ENCODE results near the gene SLC24A4. TPM values are rescaled to one million over a fixed set of nuclear protein-coding genes. Genes with fewer than 3 reads are reported as not detected.

SLC24A4 gene
- total and polyA plus RNA-seq, 2 donors = 0.66 to 0.80 TPM

DNA sequence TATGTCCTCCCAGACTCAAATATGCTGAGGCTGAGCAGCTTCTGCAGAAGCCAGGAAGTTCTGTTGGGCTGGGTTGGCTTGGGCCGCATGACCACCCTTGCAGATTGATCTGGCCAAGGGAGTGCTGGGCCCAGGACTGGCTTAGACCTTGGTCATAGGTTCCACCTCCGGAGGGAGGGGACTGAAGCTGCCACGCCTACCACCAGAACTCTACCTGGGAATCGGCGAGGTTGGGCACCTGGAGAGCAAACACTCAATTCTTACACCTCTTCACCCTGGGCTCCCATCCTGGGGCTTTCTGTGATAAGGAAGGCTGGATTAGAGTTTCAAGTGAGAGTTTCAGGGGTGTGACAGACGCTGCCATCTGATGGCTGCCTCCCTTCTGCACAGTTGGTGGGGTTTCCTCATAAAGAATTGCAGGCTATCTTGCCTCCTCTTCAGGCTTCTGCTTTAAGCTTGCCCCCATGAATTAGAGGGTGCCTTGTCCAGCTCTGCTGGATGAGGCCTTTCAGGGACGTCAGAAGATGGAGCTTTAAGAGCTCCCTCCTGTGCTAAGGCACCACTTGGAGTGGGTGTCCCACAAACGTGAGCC, 5.8 kb downstream of the SLC24A4 start:
- no peak for DNase-seq (ENCODE audit: low read depth in 6 of 9, low spot score in 9 of 9)
- Histone ChIP-seq H3K27ac (ENCODE audit: low read depth in 1 of 2, low read length in 1 of 2) (no peak overlapping the region), H3K4me3 (ENCODE audit: low read length in 2 of 2) (no peak overlapping the region), H3K4me1 (ENCODE audit: control insufficient read depth in 2 of 2, insufficient read depth in 2 of 2, low read length in 2 of 2) (no peaks in the 10 kb centered on the region), H3K9me3 (ENCODE audit: control insufficient read depth in 2 of 2, insufficient read depth in 1 of 2, low read length in 1 of 2) (peaks cover 0 to 4% of the 10 kb centered on the region in 2 donors), H3K36me3 (ENCODE audit: control insufficient read depth in 2 of 2, insufficient read depth in 2 of 2, low read length in 1 of 2) (no peaks in the 10 kb centered on the region), H3K27me3 (ENCODE audit: control insufficient read depth in 2 of 2, insufficient read depth in 1 of 2, low read length in 1 of 2) (peaks cover 21 to 48% of the 10 kb centered on the region in 2 donors)
- 96% methylated on average over 8 of the region's 8 CpGs for WGBS

DNA sequence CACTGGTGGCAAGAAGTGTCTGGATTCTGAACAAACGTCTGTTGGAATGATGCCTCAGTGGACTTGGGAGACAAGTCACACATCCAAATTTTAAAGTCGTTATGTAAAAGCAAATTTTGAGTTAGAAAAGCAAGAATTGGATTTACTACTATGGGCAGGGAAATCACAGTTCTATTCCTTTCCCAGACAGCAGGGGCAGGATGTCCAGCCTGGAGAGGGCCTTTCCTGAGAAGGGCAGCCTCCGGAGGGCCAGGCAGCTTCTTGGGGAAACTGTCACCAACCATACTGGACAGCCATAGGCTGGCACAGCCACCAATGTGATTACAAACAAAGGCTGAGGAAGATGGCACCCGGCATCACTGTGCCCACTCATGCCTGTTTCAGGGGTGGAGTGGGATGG, 11.1 kb downstream of the SLC24A4 start:
- H3K4me1 ChIP-seq (ENCODE audit: control insufficient read depth in 2 of 2, insufficient read depth in 2 of 2, low read length in 2 of 2) = no peaks in the 10 kb centered on the region
- H3K27me3 ChIP-seq (ENCODE audit: control insufficient read depth in 2 of 2, insufficient read depth in 1 of 2, low read length in 1 of 2) = peaks cover 0 to 3% of the 10 kb centered on the region in 2 donors
- WGBS = 89% methylated on average over 4 of the region's 4 CpGs
- no peaks in the 10 kb centered on the region for H3K36me3 ChIP-seq (ENCODE audit: control insufficient read depth in 2 of 2, insufficient read depth in 2 of 2, low read length in 1 of 2)
- H3K27ac ChIP-seq (ENCODE audit: low read depth in 1 of 2, low read length in 1 of 2) = no peak overlapping the region
- H3K4me3 ChIP-seq (ENCODE audit: low read length in 2 of 2) = no peak overlapping the region
- H3K9me3 ChIP-seq (ENCODE audit: control insufficient read depth in 2 of 2, insufficient read depth in 1 of 2, low read length in 1 of 2) = no peaks in the 10 kb centered on the region
- no peak for DNase-seq (ENCODE audit: low read depth in 6 of 9, low spot score in 9 of 9)

DNA sequence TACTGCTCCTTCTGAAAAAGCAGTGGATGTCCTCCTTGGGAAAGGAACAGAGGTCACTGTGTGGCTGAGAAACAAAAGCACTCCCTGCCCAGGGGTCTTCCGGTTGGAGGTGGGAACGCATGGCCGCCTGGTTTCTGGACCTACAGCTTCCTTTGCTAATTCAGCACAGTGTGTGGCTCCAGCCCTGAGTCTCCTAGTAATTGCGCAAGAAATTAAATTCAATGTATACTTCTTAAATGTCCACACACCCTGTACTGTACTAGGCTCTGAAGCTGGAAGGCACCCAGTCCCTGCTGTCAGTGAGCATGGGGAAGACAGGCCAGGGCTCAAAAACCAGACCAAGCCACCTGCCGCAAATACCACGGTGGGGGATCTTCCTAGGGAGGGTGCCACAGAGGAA, 13.4 kb downstream of the SLC24A4 start:
- WGBS = 91% methylated on average over 6 of the region's 6 CpGs

DNA sequence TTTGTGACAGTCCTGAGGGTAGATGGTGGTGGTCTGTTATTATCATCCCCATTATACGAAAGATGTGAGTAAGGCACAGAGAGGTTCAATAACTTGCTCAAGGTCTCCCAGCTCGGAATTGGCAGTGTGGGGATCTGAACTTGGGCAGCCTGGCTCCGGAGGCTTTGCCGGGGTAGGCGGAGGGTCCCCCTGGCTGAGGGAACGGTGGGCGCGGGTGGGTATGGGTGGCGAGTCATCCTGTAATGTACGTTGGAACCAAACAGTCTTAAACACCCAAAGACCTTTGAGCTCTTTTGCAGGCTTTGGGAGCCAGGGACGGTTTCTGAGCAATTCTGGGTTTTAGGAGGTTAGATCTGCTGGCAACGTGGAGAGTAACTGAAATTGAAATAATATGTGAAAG, 16.5 kb downstream of the SLC24A4 start:
- Histone ChIP-seq H3K4me3 (ENCODE audit: low read length in 2 of 2) (no peak overlapping the region), H3K36me3 (ENCODE audit: control insufficient read depth in 2 of 2, insufficient read depth in 2 of 2, low read length in 1 of 2) (no peaks in the 10 kb centered on the region), H3K9me3 (ENCODE audit: control insufficient read depth in 2 of 2, insufficient read depth in 1 of 2, low read length in 1 of 2) (no peaks in the 10 kb centered on the region), H3K27me3 (ENCODE audit: control insufficient read depth in 2 of 2, insufficient read depth in 1 of 2, low read length in 1 of 2) (peaks cover 0 to 14% of the 10 kb centered on the region in 2 donors), H3K27ac (ENCODE audit: low read depth in 1 of 2, low read length in 1 of 2) (no peak overlapping the region), H3K4me1 (ENCODE audit: control insufficient read depth in 2 of 2, insufficient read depth in 2 of 2, low read length in 2 of 2) (no peaks in the 10 kb centered on the region)
- DNase-seq (ENCODE audit: low read depth in 6 of 9, low spot score in 9 of 9) = no peak
- 95% methylated on average over 12 of the region's 12 CpGs for WGBS

More for the DNA sequence above, 13.4 kb downstream of the SLC24A4 start:
- no peak for DNase-seq (ENCODE audit: low read depth in 6 of 9, low spot score in 9 of 9)
- H3K27ac ChIP-seq (ENCODE audit: low read depth in 1 of 2, low read length in 1 of 2) = no peak overlapping the region
- no peaks in the 10 kb centered on the region for H3K4me1 ChIP-seq (ENCODE audit: control insufficient read depth in 2 of 2, insufficient read depth in 2 of 2, low read length in 2 of 2)
- peaks cover 0 to 14% of the 10 kb centered on the region in 2 donors for H3K27me3 ChIP-seq (ENCODE audit: control insufficient read depth in 2 of 2, insufficient read depth in 1 of 2, low read length in 1 of 2)
- no peaks in the 10 kb centered on the region for H3K9me3 ChIP-seq (ENCODE audit: control insufficient read depth in 2 of 2, insufficient read depth in 1 of 2, low read length in 1 of 2)
- H3K4me3 ChIP-seq (ENCODE audit: low read length in 2 of 2) = no peak overlapping the region
- H3K36me3 ChIP-seq (ENCODE audit: control insufficient read depth in 2 of 2, insufficient read depth in 2 of 2, low read length in 1 of 2) = no peaks in the 10 kb centered on the region

DNA sequence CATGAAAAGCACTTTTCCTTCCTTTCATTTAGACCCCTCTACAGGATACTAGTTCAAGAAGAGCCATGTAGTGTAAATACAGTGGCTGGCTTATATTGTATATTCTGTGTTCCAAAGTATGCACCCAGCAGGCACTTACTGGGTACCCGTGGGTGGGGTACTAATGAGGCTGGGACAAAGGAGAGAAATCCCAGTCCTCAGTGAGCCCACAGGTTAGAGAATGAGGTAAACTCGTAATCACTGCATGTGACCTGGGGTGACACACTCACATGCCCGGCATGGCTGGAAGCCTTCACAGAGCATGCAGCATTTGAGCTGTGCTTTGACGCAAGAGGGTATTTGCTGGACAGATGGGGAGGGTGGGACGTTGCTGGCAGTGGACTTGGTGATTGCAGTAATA, 17.1 kb downstream of the SLC24A4 start:
- Histone ChIP-seq H3K9me3 (ENCODE audit: control insufficient read depth in 2 of 2, insufficient read depth in 1 of 2, low read length in 1 of 2) (no peaks in the 10 kb centered on the region), H3K27me3 (ENCODE audit: control insufficient read depth in 2 of 2, insufficient read depth in 1 of 2, low read length in 1 of 2) (peaks cover 0 to 14% of the 10 kb centered on the region in 2 donors), H3K36me3 (ENCODE audit: control insufficient read depth in 2 of 2, insufficient read depth in 2 of 2, low read length in 1 of 2) (no peaks in the 10 kb centered on the region), H3K27ac (ENCODE audit: low read depth in 1 of 2, low read length in 1 of 2) (no peak overlapping the region), H3K4me3 (ENCODE audit: low read length in 2 of 2) (no peak overlapping the region), H3K4me1 (ENCODE audit: control insufficient read depth in 2 of 2, insufficient read depth in 2 of 2, low read length in 2 of 2) (no peaks in the 10 kb centered on the region)
- no peak for DNase-seq (ENCODE audit: low read depth in 6 of 9, low spot score in 9 of 9)
- 89% methylated on average over 5 of the region's 5 CpGs for WGBS

DNA sequence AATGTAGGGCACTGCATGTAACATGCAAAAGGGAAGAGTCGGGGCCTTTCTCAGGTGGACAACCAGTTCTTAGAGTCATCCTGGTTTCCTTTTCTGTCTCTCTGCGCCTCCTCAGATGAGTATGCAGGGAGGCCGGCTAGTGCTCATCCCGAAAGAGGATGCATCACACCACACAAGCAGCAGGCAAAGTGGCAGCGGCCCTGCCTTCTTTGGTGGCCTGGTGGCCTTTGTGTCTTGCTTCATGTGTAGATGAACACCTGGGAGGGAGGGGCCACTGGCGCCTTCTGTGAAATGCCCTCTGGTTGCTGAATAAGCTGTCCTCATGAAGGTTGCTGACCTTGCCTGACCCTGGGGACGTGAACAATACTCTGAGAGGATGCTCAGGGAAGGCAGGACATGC, 18.0 kb downstream of the SLC24A4 start:
- H3K27ac ChIP-seq (ENCODE audit: low read depth in 1 of 2, low read length in 1 of 2) = no peak overlapping the region
- DNase-seq (ENCODE audit: low read depth in 6 of 9, low spot score in 9 of 9) = no peak
- no peaks in the 10 kb centered on the region for H3K9me3 ChIP-seq (ENCODE audit: control insufficient read depth in 2 of 2, insufficient read depth in 1 of 2, low read length in 1 of 2)
- H3K4me1 ChIP-seq (ENCODE audit: control insufficient read depth in 2 of 2, insufficient read depth in 2 of 2, low read length in 2 of 2) = no peaks in the 10 kb centered on the region
- peaks cover 0 to 14% of the 10 kb centered on the region in 2 donors for H3K27me3 ChIP-seq (ENCODE audit: control insufficient read depth in 2 of 2, insufficient read depth in 1 of 2, low read length in 1 of 2)
- H3K4me3 ChIP-seq (ENCODE audit: low read length in 2 of 2) = no peak overlapping the region
- WGBS = 94% methylated on average over 7 of the region's 7 CpGs
- H3K36me3 ChIP-seq (ENCODE audit: control insufficient read depth in 2 of 2, insufficient read depth in 2 of 2, low read length in 1 of 2) = no peaks in the 10 kb centered on the region

DNA sequence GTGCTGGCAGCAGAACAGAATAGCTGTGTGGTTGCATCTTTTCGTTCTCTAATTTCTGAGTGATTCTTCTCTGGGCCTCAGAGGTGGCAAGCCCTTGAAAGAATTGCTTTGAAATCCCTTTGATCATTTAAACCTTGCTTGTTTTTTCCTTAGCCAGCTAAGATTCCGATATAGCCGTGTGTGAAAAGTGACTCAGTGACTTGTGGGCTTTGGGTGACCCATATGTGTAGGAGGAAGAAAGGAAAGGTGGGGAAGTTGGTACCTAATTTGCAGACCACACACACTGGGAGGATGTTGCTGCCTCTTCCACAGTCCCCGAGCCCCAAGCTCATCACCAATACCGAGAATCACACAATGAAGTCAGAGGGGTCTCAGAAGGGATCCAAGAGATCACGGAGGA, 18.8 kb downstream of the SLC24A4 start:
- H3K27me3 ChIP-seq (ENCODE audit: control insufficient read depth in 2 of 2, insufficient read depth in 1 of 2, low read length in 1 of 2) = peaks cover 0 to 14% of the 10 kb centered on the region in 2 donors
- H3K4me1 ChIP-seq (ENCODE audit: control insufficient read depth in 2 of 2, insufficient read depth in 2 of 2, low read length in 2 of 2) = no peaks in the 10 kb centered on the region
- H3K36me3 ChIP-seq (ENCODE audit: control insufficient read depth in 2 of 2, insufficient read depth in 2 of 2, low read length in 1 of 2) = no peaks in the 10 kb centered on the region
- H3K27ac ChIP-seq (ENCODE audit: low read depth in 1 of 2, low read length in 1 of 2) = no peak overlapping the region
- H3K9me3 ChIP-seq (ENCODE audit: control insufficient read depth in 2 of 2, insufficient read depth in 1 of 2, low read length in 1 of 2) = no peaks in the 10 kb centered on the region
- H3K4me3 ChIP-seq (ENCODE audit: low read length in 2 of 2) = no peak overlapping the region
- WGBS = 95% methylated on average over 6 of the region's 6 CpGs
- DNase-seq (ENCODE audit: low read depth in 6 of 9, low spot score in 9 of 9) = no peak

DNA sequence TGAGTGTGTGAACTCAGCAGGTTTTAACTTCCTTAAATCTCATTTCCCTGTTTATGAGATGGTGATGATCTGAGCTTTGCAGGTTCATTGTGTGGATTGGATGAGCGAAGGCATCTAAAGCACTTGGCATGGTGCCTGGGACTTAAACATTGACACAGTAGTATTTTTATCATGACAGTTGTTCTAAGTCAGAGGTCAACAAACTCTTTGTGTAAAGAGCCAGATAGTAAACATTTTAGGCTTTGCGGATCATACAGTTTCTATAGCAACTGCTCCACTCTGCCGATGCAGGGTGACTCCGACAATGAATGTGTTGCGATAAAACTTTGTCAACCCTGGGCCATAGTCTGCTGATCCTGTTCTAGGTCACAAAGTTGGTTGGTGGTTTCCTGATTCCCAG, 25.2 kb downstream of the SLC24A4 start:
- H3K4me1 ChIP-seq (ENCODE audit: control insufficient read depth in 2 of 2, insufficient read depth in 2 of 2, low read length in 2 of 2) = no peaks in the 10 kb centered on the region
- H3K27ac ChIP-seq (ENCODE audit: low read depth in 1 of 2, low read length in 1 of 2) = no peak overlapping the region
- H3K27me3 ChIP-seq (ENCODE audit: control insufficient read depth in 2 of 2, insufficient read depth in 1 of 2, low read length in 1 of 2) = peaks cover 0 to 4% of the 10 kb centered on the region in 2 donors
- H3K36me3 ChIP-seq (ENCODE audit: control insufficient read depth in 2 of 2, insufficient read depth in 2 of 2, low read length in 1 of 2) = no peaks in the 10 kb centered on the region
- no peak for DNase-seq (ENCODE audit: low read depth in 6 of 9, low spot score in 9 of 9)
- no peak overlapping the region for H3K4me3 ChIP-seq (ENCODE audit: low read length in 2 of 2)
- H3K9me3 ChIP-seq (ENCODE audit: control insufficient read depth in 2 of 2, insufficient read depth in 1 of 2, low read length in 1 of 2) = no peaks in the 10 kb centered on the region
- WGBS = 87% methylated on average over 5 of the region's 5 CpGs

DNA sequence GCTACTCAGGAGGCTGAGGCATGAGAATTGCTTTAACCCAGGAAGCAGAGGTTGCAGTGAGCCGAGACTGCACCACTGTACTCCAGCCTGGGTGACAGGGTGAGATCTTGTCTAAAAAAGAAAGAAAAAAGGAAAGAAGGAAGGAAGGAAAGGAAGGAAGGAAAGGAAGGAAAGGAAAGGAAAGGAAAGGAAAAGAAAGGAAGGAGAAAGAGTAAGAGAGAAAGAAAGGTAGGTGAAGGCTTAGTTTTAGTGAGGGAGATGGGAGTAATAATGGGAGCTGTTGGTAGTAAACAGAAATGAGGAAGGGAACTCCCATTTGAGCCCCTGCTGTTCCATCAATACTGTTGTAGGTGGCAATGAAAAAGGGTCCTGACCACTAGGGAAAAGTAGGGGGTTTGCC, 28.8 kb downstream of the SLC24A4 start:
- H3K27ac ChIP-seq (ENCODE audit: low read depth in 1 of 2, low read length in 1 of 2) = no peak overlapping the region
- H3K27me3 ChIP-seq (ENCODE audit: control insufficient read depth in 2 of 2, insufficient read depth in 1 of 2, low read length in 1 of 2) = peaks cover 0 to 4% of the 10 kb centered on the region in 2 donors
- no peak overlapping the region for H3K4me3 ChIP-seq (ENCODE audit: low read length in 2 of 2)
- no peaks in the 10 kb centered on the region for H3K36me3 ChIP-seq (ENCODE audit: control insufficient read depth in 2 of 2, insufficient read depth in 2 of 2, low read length in 1 of 2)
- DNase-seq (ENCODE audit: low read depth in 6 of 9, low spot score in 9 of 9) = no peak
- 94% methylated on average over 1 of the region's 1 CpG for WGBS
- no peaks in the 10 kb centered on the region for H3K9me3 ChIP-seq (ENCODE audit: control insufficient read depth in 2 of 2, insufficient read depth in 1 of 2, low read length in 1 of 2)
- no peaks in the 10 kb centered on the region for H3K4me1 ChIP-seq (ENCODE audit: control insufficient read depth in 2 of 2, insufficient read depth in 2 of 2, low read length in 2 of 2)
